ENCODE results near the gene ZNF300. TPM values are rescaled to one million over a fixed set of nuclear protein-coding genes. Genes with fewer than 3 reads are reported as not detected.

Gene ZNF300
- total RNA-seq: 4.4 and 4.9 TPM in 2 replicates

DNA sequence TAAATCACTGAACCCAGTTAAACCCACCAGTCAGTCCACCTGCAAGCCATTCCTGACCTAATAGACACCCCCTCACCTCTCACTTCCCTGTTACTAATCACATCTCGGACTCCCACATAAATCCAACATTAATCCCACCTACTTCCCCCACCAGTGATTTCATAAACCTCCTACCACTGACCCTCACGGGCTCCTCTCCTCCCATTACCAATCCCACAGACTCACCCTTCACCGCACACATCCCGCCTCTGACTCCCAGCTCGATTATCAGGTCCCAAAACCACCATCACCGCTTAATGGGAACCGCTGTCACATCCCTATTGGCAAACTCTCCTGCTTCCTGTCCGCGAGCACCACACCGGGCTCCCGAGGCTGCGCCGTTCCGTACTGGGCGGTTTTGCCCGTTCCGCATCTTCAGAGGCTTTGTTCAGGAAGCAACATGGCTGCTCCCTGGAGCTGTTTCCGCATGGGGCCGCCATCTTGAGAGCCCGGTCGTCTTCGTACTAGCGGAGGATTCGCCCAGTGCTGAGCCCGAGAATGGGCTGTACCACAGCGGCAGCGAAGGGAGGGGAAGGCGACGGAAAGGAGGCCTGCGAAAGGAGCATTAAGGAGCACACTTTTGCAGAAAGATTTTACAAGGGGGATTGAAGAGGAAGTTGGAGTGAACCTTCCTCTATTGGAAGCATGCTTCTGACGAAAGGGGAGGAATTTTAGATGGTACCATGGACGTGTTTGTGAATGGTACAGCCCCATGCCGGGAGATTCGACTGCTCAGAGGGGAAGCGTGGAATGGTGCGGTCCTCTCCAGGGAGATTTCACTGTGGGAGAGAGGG is at the start of gene ZNF300:
Gene ZNF300 (minus strand): TSS at position 502 of the 833 bp plus-strand sequence. CDS start 1,825 bp downstream, outside the sequence.

DNA sequence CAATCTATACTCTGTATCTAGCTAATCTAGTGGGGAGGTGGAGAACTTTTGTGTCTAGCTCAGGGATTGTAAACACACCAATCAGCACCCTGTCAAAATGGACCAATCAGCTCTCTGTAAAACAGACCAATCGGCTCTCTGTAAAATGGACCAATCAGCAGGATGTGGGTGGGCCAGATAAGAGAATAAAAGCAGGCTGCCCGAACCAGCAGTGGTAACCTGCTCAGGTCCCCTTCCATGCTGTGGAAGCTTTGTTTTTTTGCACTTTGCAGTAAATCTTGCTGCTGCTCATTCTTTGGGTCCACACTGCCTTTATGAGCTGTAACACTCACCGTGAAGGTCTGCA is 58.5 kb downstream of the ZNF300 start, which contains the start of gene IRGM:
Gene IRGM (plus strand): TSS at position 214 of the 346 bp plus-strand sequence. CDS start 1,603 bp downstream, outside the sequence.

Other genes with a start within 250 kb of the ZNF300 start
- 0.37 and 0.40 TPM in 2 replicates for gene MYOZ3, start 243.7 kb downstream of the ZNF300 start, total RNA-seq
- gene RBM22, start 203.9 kb downstream of the ZNF300 start, total RNA-seq: 17.7 and 21.3 TPM in 2 replicates
- 49.7 and 57.2 TPM in 2 replicates for gene DCTN4, start 146.0 kb downstream of the ZNF300 start, total RNA-seq
- 52.2 and 87.1 TPM in 2 replicates for gene SMIM3, start 126.2 kb downstream of the ZNF300 start, total RNA-seq
- 0.12 TPM in 1 of 2 replicates, not detected in the other for gene IRGM, start 58.5 kb downstream of the ZNF300 start, total RNA-seq
- 21.5 and 26.4 TPM in 2 replicates for gene GPX3, start 115.6 kb upstream of the ZNF300 start, total RNA-seq
- 44.8 and 51.9 TPM in 2 replicates for gene TNIP1, start 176.1 kb upstream of the ZNF300 start, total RNA-seq